Stimulated activated CD8-positive, alpha-beta memory T cell treated with anti-CD3 and anti-CD28 coated beads, Interleukin-4, amount 100 ng/mL, for 4 hours (primary cell): ENCODE data around the gene SLIT2.

Source experiments
- DNase-seq, 2 donors: peaks; one replicate each; pipeline ENCODE4 v3.0.0-alpha.2; 2020; ENCODE audit warnings: low read depth in 2 of 2, low spot score in 1 of 2

SLIT2 gene

GRCh38 chr4:20298986-20299385, 47.3 kb downstream of the SLIT2 start:
- DNase-seq = no peak

GRCh38 chr4:20299515-20299914, 47.8 kb downstream of the SLIT2 start:
- DNase-seq = no peak

- no peak for DNase-seq
Measured at GRCh38 chr4:20301161-20301560, 49.5 kb downstream of the SLIT2 start.
